Endothelial cell of hepatic sinusoid (primary cell): Measurements from ENCODE around the gene UBL7.

ENCODE experiments used
- in situ Hi-C: cut with HindIII; loops from 2 replicates; pipeline ENCODE4 v1.10.0; 2017; ENCODE audit warnings: low sequenced_read_pairs

UBL7 gene

DNA sequence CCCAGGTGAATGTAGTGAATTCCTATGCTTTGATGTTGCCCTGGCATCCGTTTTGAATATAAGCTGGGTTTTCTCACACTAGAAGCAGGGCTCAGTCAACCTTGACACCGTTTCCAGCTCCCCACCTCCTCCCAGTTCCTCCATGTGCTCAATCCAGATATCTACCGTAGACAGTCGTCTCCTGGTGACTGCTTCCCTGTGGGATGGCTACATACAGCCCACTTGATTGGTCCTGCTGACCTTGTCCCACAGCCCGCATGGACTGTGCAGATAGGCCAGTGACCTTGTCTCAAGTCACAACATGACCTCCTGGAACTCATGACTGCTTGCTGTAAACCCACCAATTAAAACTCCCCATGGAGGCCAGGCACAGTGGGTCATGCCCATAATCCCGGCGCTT lies 35.3 kb downstream of the UBL7 start:
- in situ Hi-C loops: no loop called here

DNA sequence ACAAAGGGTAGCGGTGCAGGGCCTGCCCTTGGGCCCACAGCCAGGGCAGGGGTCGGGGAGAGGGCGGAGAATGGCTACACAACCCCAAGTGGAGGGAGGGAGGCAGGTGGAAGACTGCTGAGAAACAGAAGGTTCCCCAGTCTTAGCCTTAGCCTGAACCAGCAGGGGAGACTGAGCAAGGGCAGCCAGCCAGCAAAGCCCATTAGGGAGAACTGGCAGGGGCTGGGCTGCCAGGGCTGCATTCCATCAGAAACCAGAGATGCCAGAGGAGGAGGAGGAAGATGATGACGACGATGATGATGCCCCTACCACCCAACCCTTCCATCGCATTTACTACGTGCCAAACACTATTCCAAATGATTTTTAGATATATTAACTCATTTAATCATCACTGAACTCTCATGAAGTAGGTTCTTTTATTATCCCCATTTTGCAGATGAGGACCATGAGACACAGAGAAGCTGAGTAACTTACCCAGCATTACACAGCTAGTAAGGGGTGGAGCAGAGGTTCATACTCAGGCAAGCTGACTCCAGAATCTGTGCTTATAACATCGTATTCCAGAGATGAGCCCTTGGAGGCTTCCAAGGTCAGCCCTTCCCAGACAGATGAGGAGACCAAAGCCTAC lies 35.9 kb downstream of the UBL7 start:
- in situ Hi-C loops: no loop called here

DNA sequence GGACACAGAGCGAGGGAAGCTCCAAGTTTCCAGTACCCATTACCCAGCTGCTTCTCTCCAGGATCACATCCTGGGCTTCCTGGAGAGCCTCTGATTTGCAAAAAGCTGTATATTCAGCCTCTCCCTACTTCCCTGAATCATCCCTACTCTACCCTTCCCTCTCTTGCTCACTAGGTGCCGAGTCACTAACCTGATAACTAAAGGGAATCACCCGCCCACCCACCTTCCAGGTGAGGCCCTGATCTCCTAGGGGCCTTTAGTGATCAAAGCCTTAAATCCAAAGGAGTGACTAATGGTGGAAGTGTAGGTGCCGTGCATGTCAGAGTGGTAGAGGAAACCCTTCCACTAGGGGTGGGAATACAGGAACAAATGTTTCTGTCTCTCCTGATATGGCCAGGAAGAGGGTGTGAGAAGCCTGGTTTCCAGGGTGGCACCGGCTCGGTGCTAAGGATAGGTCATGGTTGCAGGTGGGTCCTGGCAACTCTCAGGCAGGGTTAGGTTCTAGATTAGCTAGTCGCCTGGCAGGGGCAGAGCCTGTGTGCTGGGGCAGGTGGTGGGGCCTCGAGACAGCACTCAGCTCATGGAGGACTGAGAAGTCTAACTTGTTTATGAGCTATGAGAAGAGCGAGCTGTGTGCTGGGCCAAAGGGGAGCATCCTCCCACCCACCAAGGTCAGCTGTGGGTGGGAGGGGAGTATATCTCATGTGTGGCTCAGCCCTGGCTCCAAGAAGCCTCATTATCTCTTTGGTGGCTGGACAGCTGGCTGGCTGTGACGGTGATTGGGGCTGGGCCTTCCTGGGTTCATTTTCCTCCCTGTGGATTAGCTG lies 37.3 kb downstream of the UBL7 start:
- in situ Hi-C loops: no loop called here

DNA sequence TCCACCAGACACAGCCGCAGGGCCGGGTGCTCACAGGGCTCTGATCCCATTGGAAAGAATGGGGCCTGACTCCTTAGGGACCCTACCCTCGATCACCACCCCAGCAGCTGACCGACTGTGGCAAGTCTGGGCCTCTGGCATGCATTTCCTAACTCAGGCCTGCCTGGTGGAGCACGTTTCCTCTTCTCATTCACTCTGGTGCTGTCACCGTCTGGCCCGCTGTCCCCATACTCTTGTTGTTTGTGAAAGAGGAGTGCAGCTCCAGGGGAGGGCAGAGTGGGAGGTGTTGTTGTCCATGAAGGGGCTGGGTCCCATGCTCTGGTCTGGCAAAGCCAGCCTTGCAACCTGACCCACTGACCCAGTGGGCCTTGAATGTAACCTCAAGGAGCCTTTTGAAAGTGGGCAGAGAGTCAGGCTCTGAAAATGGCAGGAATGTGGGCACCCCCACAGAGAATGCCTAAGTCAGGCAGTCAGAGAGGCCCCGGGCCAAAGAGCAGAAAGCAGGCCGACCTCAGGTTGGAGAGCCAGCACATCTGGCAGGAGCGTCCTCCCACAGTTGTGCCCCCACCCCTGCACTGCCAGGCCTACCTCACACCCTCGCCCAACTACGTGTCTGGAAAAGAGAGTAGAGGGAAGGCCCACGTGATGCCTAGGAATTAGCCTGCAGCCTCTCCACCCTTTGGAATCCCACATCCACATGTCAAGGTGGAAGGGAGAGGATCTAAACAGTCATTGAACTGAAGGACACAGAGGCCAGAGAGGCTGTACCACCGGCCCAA lies 38.1 kb downstream of the UBL7 start:
- in situ Hi-C loops: no loop called here

GRCh38 chr15:74422265-74422651 lies 38.7 kb downstream of the UBL7 start:
- in situ Hi-C loops: no loop called here

GRCh38 chr15:74421302-74422245 lies 39.4 kb downstream of the UBL7 start:
- in situ Hi-C loops: no loop called here

DNA sequence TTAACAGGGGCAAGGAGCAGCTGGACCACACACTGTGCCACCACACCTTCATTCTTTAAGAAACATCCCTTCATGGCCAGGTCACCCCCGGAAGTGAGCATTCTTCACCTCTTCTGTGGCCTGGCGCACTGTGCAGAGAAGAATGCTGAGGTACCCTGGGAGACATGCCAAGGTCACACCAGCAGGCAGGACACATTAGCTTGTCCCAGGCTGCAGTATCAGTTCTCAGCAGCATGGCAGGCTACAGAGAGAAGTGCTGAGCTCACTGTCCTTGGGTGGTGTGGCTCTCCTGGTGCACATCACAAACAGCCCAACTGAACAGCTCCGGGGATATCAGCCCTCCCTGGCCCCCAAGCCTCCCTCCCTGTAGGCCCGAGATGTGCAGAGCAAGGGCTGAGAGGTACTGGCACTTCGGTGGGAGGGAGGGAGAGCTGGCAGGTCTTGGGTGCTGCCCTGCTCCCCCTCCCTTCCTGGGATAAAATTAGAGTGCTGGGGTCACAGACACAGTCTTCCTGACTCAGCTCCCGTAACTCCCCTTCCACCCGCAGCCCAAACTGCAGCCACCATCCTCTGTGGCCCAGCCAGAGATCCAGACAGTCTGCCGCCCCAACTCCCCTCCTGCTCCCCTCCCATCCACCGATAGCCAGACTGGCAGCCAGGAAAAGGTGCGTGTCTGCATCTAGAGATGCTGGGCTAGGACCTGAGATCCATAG lies 40.6 kb downstream of the UBL7 start:
- in situ Hi-C loops: no loop called here

DNA sequence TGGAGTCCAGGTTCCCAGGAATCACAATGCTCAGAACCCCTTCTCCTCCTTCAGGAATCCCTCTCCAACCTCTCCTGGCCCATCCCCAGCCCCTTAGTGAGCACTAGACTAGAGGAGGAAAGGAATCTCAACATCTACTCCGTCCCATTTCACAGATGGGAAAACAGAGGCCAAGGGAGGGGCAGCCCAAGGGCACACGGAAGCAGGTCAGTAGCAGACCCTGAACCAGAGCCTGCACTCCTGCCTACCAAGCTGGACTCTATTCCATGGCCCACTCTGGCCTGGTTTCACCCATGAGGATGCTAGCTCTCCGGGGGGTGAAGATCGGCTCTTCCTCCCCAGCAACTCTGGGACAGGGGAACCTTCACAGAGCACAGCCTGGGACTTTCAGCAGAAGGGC lies 41.5 kb downstream of the UBL7 start:
- in situ Hi-C loops: no loop called here

DNA sequence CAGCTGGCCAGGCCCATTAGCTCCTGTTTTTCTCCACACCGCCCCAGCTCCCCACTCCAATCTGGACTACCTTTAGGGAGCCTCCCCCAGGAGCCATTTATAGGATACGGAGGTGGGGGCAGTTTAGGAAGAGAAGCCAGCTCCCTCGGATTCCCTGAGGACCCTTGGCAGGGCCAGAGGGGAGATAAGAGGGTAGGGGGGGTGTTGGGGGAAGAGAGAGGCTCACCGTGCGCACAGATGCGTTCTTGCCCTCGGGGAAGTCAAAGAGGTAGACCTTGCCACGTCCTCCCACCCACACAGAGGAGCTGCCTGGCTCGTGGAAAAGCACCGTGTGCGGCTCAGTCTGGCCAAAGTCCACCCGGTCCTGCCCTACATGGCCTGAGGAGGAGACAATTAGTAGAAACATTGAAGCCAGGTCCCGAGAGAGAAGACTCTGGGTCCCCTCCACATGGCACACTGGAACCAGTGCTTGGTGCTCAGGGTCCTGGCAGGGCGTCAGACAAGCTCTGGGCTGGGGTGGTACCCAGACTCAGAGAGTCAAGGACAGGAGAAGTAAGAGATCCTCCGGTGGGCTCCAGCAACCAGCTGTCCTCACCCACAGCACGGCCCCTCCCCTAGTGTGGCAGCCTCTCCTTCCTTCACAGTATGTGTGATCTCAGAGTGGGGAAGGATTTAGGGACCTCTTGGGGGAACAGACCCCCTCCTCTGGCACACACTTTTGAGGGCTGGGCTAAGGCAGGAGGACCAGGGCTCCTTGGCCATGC lies 42.2 kb downstream of the UBL7 start:
- in situ Hi-C loops: no loop called here

DNA sequence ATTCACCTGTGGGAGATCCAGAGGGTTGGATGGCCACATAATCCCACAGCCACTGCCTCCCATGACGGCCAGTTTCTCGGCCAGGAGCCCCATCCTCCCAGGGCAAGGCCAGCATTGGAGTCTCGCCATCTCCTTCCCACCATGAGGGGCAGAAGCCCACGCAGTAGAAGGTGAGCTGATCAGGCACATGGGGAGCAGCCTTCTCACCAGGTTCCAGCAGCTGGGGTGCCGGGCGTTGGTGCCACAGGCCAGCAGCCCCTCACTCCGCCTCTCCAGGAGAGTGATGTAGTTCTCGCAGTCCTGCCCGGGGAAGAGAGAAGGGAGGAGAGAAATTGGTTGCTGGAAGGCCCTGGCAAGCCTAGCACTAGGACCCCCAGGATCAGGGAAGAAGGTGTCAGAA lies 43.3 kb downstream of the UBL7 start:
- in situ Hi-C loops: no loop called here

- in situ Hi-C loops: no loop called here
Measured at GRCh38 chr15:74417225-74417624, 43.7 kb downstream of the UBL7 start.

DNA sequence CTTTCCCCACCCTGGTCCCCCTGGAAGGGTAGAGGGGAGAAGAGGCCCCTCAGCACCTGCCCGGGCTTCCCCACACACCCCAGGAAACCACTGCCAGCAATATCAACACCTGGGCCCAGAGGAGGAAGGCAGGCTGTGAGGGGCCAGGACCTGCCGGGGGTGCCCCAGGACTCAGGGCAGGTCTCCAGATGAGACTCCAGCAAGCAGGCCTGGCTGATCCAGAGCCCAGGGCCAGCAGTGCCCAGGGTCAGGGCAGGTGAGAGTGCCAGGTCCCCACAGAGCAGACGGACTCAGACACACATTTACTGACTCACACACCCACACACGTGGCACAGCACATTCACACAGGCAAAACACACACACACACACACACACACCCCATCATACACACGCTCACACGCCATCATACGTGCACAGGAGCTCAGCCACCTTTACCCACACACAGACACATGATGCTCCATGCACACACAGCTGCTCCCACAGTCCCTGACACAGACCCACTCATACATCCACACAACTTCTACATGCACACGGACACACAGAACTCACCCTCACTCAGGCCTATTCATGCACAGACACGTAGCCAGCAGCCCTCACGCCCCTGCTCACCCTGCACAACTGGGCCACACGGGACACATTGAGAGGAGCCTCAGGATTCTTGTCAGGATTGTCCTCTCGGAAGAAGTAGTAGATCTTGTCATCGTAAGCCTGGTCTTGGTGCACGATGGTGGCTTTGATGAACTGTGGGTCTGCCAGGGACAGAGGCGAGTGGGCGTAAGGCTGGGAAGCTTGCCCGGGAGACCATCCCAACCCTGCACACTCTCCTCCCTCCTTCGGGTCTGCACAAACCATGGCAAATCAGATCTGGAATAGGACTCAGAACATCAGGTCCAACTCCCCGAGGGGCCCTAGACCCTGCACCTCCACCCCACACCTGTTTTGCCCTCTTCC lies 44.7 kb downstream of the UBL7 start:
- in situ Hi-C loops: no loop called here

DNA sequence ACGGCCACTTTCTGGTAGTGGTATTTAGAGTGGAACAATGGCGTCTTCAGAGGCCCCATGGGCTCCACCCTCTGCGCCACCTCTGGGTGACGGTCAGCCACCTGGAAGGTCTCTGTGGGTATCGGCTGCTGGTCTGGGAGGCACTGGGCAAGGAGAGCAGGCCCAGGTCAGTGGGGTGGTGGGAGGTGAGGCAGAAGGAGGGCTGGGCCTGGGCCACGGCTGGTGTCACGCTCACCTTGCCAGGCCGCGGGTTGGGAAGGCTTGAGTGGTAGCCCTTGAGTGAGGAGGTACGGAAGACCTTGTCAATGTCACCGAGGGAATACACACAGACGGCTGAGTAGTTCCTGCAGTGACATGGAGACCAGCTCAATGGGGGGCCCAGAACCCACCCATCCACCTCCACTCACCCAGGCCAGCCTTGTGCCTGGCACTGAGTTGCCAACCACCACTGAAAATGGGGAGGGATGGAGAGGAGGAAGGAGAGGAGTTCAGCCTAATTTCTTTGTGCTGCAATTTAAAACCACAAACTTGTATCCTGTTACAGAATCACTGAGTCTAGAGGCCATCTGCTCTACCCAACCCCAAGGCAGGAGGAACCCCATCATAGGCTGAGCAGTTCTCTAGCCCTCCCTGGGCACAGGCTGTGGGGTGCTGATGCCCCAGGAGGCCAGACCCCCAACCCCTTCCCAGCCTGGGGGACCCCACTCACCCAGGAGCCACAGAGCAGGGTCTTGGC lies 46.2 kb downstream of the UBL7 start:
- in situ Hi-C loops: no loop called here

DNA sequence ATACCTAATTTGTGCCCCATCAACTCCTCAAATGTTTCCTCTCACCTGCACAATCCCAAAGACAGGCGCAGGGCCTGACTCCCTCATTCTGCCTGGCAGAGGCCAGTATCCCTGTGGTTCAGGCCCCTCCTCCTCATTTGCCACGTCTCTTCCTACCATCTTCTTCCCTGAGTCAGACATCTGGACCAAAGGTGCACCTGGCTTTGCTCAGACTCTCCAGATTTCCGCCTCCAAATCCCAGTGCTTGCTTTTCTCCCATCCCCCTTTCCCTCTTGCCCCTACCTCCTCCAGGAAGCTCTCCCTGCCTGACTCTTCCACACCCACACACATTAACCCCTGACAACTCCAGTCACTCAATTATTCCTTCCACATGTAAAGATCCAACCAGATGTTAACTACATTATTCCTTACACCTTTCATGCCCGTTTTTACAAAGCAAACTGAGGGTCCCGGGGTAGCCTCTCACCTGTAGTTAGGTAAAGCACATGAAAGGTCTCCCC lies 46.8 kb downstream of the UBL7 start:
- in situ Hi-C loops: no loop called here

GRCh38 chr15:74413350-74414080 lies 47.4 kb downstream of the UBL7 start:
- in situ Hi-C loops: no loop called here

- in situ Hi-C loops: no loop called here
Measured at GRCh38 chr15:74412159-74412558, 48.8 kb downstream of the UBL7 start.

DNA sequence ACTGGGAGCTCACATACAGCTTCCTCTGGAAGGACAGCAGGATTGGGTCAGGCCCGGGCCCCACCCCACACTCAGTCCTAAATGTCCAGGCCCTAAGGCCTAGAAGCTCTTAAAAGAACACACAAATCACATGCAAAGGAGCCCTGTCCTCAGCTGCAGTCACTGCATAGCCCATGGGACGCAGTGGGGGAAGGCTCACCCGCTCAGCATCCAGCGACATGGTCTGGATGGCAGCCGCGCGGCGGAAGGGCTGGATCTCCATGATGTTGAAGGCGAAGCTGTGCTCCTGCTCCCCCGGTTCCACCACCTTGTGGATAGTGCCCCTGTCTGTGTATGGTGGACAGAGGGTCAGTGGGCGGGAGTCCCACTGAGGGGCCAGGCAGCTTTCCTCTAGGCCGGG lies 49.3 kb downstream of the UBL7 start:
- in situ Hi-C loops: no loop called here
